HepG2 (cell line): ENCODE results near the gene SNCG.

Source experiments
- ATF7 ChIP-seq, 2 experiments: fragments of 450-650 bp in 1 of 2; sonication (generic) in 1 of 2; formaldehyde crosslinking in 1 of 2; IDR thresholded peaks; 2 replicates each; pipeline versions ENCODE4 v1.4.0 to v1.6.1; 2016 to 2020; ENCODE audit warnings: antibody characterized with exemption in 1 of 2, mild to moderate bottlenecking in 1 of 2, missing genetic modification reagents in 1 of 2
- HOXA7 ChIP-seq: sonication (generic); formaldehyde crosslinking; IDR thresholded peaks from 2 replicates; pipeline ENCODE4 v1.8.1; 2022; ENCODE audit warnings: mild to moderate bottlenecking, missing genetic modification reagents, moderate library complexity
- KAT7 ChIP-seq: IDR thresholded peaks from 2 replicates; pipeline ENCODE4 v1.6.1; 2018; ENCODE audit warnings: borderline replicate concordance, missing compliant biosample characterization
- MED13 ChIP-seq: sonication (generic); formaldehyde crosslinking; IDR thresholded peaks from 2 replicates; pipeline ENCODE4 v1.5.0; 2020; ENCODE audit warnings: missing genetic modification reagents

- no peak for TF ChIP-seq ATF7 (IDR thresholded peaks at IDR 0.05)
- TF ChIP-seq ATF7 (CRISPR knock-in tag; IDR thresholded peaks at IDR 0.05): no peak
- no peak for TF ChIP-seq HOXA7 (CRISPR knock-in tag)
- no peak for TF ChIP-seq KAT7 (CRISPR knock-in tag)
- TF ChIP-seq MED13 (CRISPR knock-in tag): no peak
These were observed 26.5 kb upstream of the SNCG start for GRCh38 chr10:86931872-86932271.
